Fibroblast of lung (primary cell): ENCODE results near the gene PPP1R15B. TPM values are rescaled to one million over a fixed set of nuclear protein-coding genes. Genes with fewer than 3 reads are reported as not detected.

Source experiments
- DNase-seq, 2 donors: peaks; one replicate each; pipeline versions ENCODE4 v3.0.0 to v3.0.0-alpha.2; 2010; ENCODE audit warnings: low read depth in 2 of 2
- H2AFZ ChIP-seq: 2 replicates; pipeline ENCODE4 v1.5.1; 2012; ENCODE audit warnings: low read length, control low read depth, inconsistent platforms
- H3K27ac ChIP-seq: 2 replicates; pipeline ENCODE4 v1.5.1; 2011; ENCODE audit warnings: low read length, control low read depth; ENCODE audit not compliant: insufficient read depth
- H3K27me3 ChIP-seq: 2 replicates; pipeline ENCODE4 v1.5.1; 2011; ENCODE audit warnings: mild to moderate bottlenecking, low read length; ENCODE audit not compliant: control insufficient read depth, insufficient read depth
- H3K36me3 ChIP-seq: 2 replicates; pipeline ENCODE4 v1.5.1; 2011; ENCODE audit warnings: low read length; ENCODE audit not compliant: control insufficient read depth, insufficient read depth
- H3K4me1 ChIP-seq: 2 replicates; pipeline ENCODE4 v1.5.1; 2011; ENCODE audit warnings: low read length; ENCODE audit not compliant: control insufficient read depth, insufficient read depth; ENCODE audit errors: extremely low read depth
- H3K4me2 ChIP-seq: 2 replicates; pipeline ENCODE4 v1.5.1; 2011; ENCODE audit warnings: low read length, control low read depth; ENCODE audit not compliant: insufficient read depth; ENCODE audit errors: extremely low read depth
- H3K4me3 ChIP-seq, 4 experiments: fragments of 200-600 bp in 1 of 4; sonication (generic) in 1 of 4; replicated peaks in 1 of 4; 2 replicates each; pipeline ENCODE4 v1.5.1; 2011 to 2016; ENCODE audit warnings: low read length in 4 of 4, low read depth in 3 of 4, mild to moderate bottlenecking in 3 of 4, control low read depth in 2 of 4, inconsistent platforms in 1 of 4, mixed read lengths in 1 of 4; ENCODE audit not compliant: insufficient read depth in 1 of 4; ENCODE audit errors: control extremely low read depth in 1 of 4
- H3K79me2 ChIP-seq: 2 replicates; pipeline ENCODE4 v1.5.1; 2012; ENCODE audit warnings: mild to moderate bottlenecking, low read length, inconsistent platforms; ENCODE audit not compliant: control insufficient read depth, insufficient read depth
- H3K9ac ChIP-seq: 2 replicates; pipeline ENCODE4 v1.5.1; 2011; ENCODE audit warnings: mild to moderate bottlenecking, low read length, control low read depth; ENCODE audit not compliant: insufficient read depth
- H3K9me3 ChIP-seq: 2 replicates; pipeline ENCODE4 v1.5.1; 2012; ENCODE audit warnings: low read depth, low read length; ENCODE audit not compliant: control insufficient read depth, insufficient read depth
- H4K20me1 ChIP-seq: 2 replicates; pipeline ENCODE4 v1.5.1; 2011; ENCODE audit warnings: low read length; ENCODE audit not compliant: control insufficient read depth, insufficient read depth; ENCODE audit errors: extremely low read depth
- CTCF ChIP-seq, 2 donors: IDR thresholded peaks in 1 of 2; conservative IDR thresholded peaks in 1 of 2; 1 replicate in 1 of 2; 2 replicates in 1 of 2; pipeline ENCODE4 v1.5.1; 2011 to 2012; ENCODE audit warnings: low read length in 2 of 2, control low read depth in 1 of 2, inconsistent platforms in 1 of 2, low read depth in 1 of 2, mild to moderate bottlenecking in 1 of 2
- EZH2 ChIP-seq: IDR thresholded peaks from 2 replicates; pipeline ENCODE4 v1.5.1; 2012; ENCODE audit warnings: low read length, control low read depth, mild to moderate bottlenecking; ENCODE audit errors: missing control alignments
- polyA plus RNA-seq, 2 donors: library from polyadenylated mRNA; depleted of rRNA in 1 of 2; stranded (reverse) in 1 of 2; unstranded in 1 of 2; fragments of >200 nt; gene quantifications; 2 replicates each; pipeline ENCODE4 v1.2.1, GENCODE V29; 2011 to 2012; ENCODE audit warnings: missing spikeins in 1 of 2
- total RNA-seq: library from RNA; depleted of rRNA; stranded (reverse); fragments of >200 nt; gene quantifications from 2 replicates; pipeline ENCODE4 v1.2.1, GENCODE V29; 2014

Gene PPP1R15B
- total and polyA plus RNA-seq, 2 donors (not counting 1 experiment from before 2014, with no cell fraction given): 22.4 to 27.7 TPM

GRCh38 chr1:204356997-204357396, 54.6 kb downstream of the PPP1R15B start:
- Histone ChIP-seq H3K4me3 (no peak overlapping the region), H3K36me3 (no peaks in the 10 kb centered on the region), H4K20me1 (no peaks in the 10 kb centered on the region), H3K79me2 (no peaks in the 10 kb centered on the region), H3K27me3 (no peaks in the 10 kb centered on the region), H2AFZ (no peak overlapping the region), H3K4me1 (peaks cover 7% of the 10 kb centered on the region), H3K4me2 (no peak overlapping the region), H3K9ac (no peak overlapping the region), H3K9me3 (no peaks in the 10 kb centered on the region), H3K27ac (no peak overlapping the region)
- DNase-seq: no peak
- TF ChIP-seq CTCF (conservative IDR thresholded peaks at IDR 0.05 in 1 of 2, IDR thresholded peaks at IDR 0.05 in 1 of 2; ENCODE audit: low read depth in 1 of 2, low read length in 2 of 2): no peak
- TF ChIP-seq EZH2: no peak

GRCh38 chr1:204355913-204356312, 55.7 kb downstream of the PPP1R15B start:
- Histone ChIP-seq H3K9me3 (no peaks in the 10 kb centered on the region), H3K4me1 (peaks cover 10% of the 10 kb centered on the region)

GRCh38 chr1:204354579-204354978, 57.0 kb downstream of the PPP1R15B start:
- no peak for DNase-seq
- no peak overlapping the region for H3K4me2 ChIP-seq
- no peak overlapping the region for H3K27ac ChIP-seq
- H4K20me1 ChIP-seq: no peaks in the 10 kb centered on the region
- no peaks in the 10 kb centered on the region for H3K9me3 ChIP-seq
- no peak overlapping the region for H3K9ac ChIP-seq
- H3K79me2 ChIP-seq: no peaks in the 10 kb centered on the region
- no peak overlapping the region for H3K4me3 ChIP-seq
- H3K36me3 ChIP-seq: no peaks in the 10 kb centered on the region
- H2AFZ ChIP-seq: no peak overlapping the region
- TF ChIP-seq EZH2 (no peak), CTCF (conservative IDR thresholded peaks at IDR 0.05 in 1 of 2, IDR thresholded peaks at IDR 0.05 in 1 of 2; ENCODE audit: low read depth in 1 of 2, low read length in 2 of 2) (no peak)
- H3K4me1 ChIP-seq: peaks cover 12% of the 10 kb centered on the region
- no peaks in the 10 kb centered on the region for H3K27me3 ChIP-seq

More at GRCh38 chr1:204355913-204356312, 55.7 kb downstream of the PPP1R15B start:
- Histone ChIP-seq H3K9ac (no peak overlapping the region), H3K27ac (no peak overlapping the region), H3K27me3 (no peaks in the 10 kb centered on the region), H3K4me2 (no peak overlapping the region), H3K36me3 (no peaks in the 10 kb centered on the region), H3K4me3 (no peak overlapping the region), H3K79me2 (no peaks in the 10 kb centered on the region), H4K20me1 (no peaks in the 10 kb centered on the region), H2AFZ (no peak overlapping the region)
- TF ChIP-seq CTCF (conservative IDR thresholded peaks at IDR 0.05 in 1 of 2, IDR thresholded peaks at IDR 0.05 in 1 of 2; ENCODE audit: low read depth in 1 of 2, low read length in 2 of 2) (no peak), EZH2 (no peak)
- no peak for DNase-seq

Other genes starting within 250 kb of the PPP1R15B start
- gene REN, start 245.5 kb downstream of the PPP1R15B start, total RNA-seq: 0.17 TPM in 1 of 2 replicates, not detected in the other
- 0.11 and 0.20 TPM in 2 replicates for gene REN, start 245.5 kb downstream of the PPP1R15B start, polyA plus RNA-seq
- 0.17 TPM in 1 of 2 replicates, not detected in the other for gene KISS1, start 215.3 kb downstream of the PPP1R15B start, total RNA-seq
- 0.52 TPM in 1 of 2 replicates, not detected in the other for gene KISS1, start 215.3 kb downstream of the PPP1R15B start, polyA plus RNA-seq
- gene GOLT1A, start 197.8 kb downstream of the PPP1R15B start, total RNA-seq: 0.50 TPM in 1 of 2 replicates, not detected in the other
- gene GOLT1A, start 197.8 kb downstream of the PPP1R15B start, polyA plus RNA-seq: not detected in 2 replicates
- gene PLEKHA6, start 51.9 kb downstream of the PPP1R15B start, total RNA-seq: 1.5 and 3.8 TPM in 2 replicates
- 1.6 and 4.3 TPM in 2 replicates for gene PLEKHA6, start 51.9 kb downstream of the PPP1R15B start, polyA plus RNA-seq
- gene PIK3C2B, start 83.0 kb upstream of the PPP1R15B start, total RNA-seq: 1.0 and 2.5 TPM in 2 replicates
- gene PIK3C2B, start 83.0 kb upstream of the PPP1R15B start, polyA plus RNA-seq: 1.4 and 2.4 TPM in 2 replicates
- gene MDM4, start 104.6 kb upstream of the PPP1R15B start, total RNA-seq: 29.5 and 41.0 TPM in 2 replicates
- 14.2 and 23.6 TPM in 2 replicates for gene MDM4, start 104.6 kb upstream of the PPP1R15B start, polyA plus RNA-seq